Liver (tissue), 9 donors: ENCODE measurements around the gene MISFA. TPM values are rescaled to one million over a fixed set of nuclear protein-coding genes. Genes with fewer than 3 reads are reported as not detected.

Experiments
- DNase-seq: peaks from one replicate; pipeline ENCODE4 v3.0.0-alpha.2; 2017; ENCODE audit warnings: low spot score
- H3K27ac ChIP-seq, 2 donors: one replicate each; pipeline ENCODE4 v1.7.0; 2013; ENCODE audit warnings: inconsistent platforms in 2 of 2, low read length in 2 of 2, control low read depth in 1 of 2, low read depth in 1 of 2, mild to moderate bottlenecking in 1 of 2
- H3K27me3 ChIP-seq, 4 donors: one replicate each; pipeline versions ENCODE4 v1.6.1 to v1.7.0; 2013; ENCODE audit warnings: low read length in 3 of 4, inconsistent platforms in 1 of 4, mild to moderate bottlenecking in 1 of 4, moderate library complexity in 1 of 4; ENCODE audit not compliant: control insufficient read depth in 4 of 4, insufficient read depth in 4 of 4
- H3K36me3 ChIP-seq, 4 donors: one replicate each; pipeline versions ENCODE4 v1.6.1 to v1.7.0; 2013; ENCODE audit warnings: low read length in 3 of 4, mild to moderate bottlenecking in 3 of 4, low read depth in 1 of 4, moderate library complexity in 1 of 4; ENCODE audit not compliant: control insufficient read depth in 4 of 4, insufficient read depth in 3 of 4
- H3K4me1 ChIP-seq, 4 donors: one replicate each; pipeline versions ENCODE4 v1.6.1 to v1.7.0; 2013; ENCODE audit warnings: low read length in 3 of 4, mild to moderate bottlenecking in 3 of 4, moderate library complexity in 1 of 4; ENCODE audit not compliant: control insufficient read depth in 4 of 4, insufficient read depth in 4 of 4
- H3K4me3 ChIP-seq, 3 donors: one replicate each; pipeline versions ENCODE4 v1.6.1 to v1.7.0; 2013; ENCODE audit warnings: low read length in 3 of 3, control low read depth in 1 of 3, low read depth in 1 of 3, mild to moderate bottlenecking in 1 of 3
- H3K9ac ChIP-seq, 2 donors: one replicate each; pipeline ENCODE4 v1.7.0; 2013; ENCODE audit warnings: low read length in 2 of 2, mild to moderate bottlenecking in 2 of 2, moderate library complexity in 2 of 2, control low read depth in 1 of 2, low read depth in 1 of 2
- H3K9me3 ChIP-seq, 4 donors: one replicate each; pipeline versions ENCODE4 v1.6.1 to v1.7.0; 2013; ENCODE audit warnings: low read length in 3 of 4; ENCODE audit not compliant: control insufficient read depth in 4 of 4
- ATF3 ChIP-seq: IDR thresholded peaks from 2 replicates; pipeline ENCODE4 v1.6.1; 2016; ENCODE audit warnings: antibody characterized with exemption
- CTCF ChIP-seq: fragments of 150-350 bp; IDR thresholded peaks from 2 replicates; pipeline ENCODE4 v1.5.1; 2017; ENCODE audit warnings: improper control_type of control experiment, low read depth, low read length; ENCODE audit not compliant: missing input control
- EGR1 ChIP-seq, 2 donors: IDR thresholded peaks; 2 replicates each; pipeline ENCODE4 v1.6.1; 2016 to 2018; ENCODE audit warnings: antibody characterized with exemption in 2 of 2, low read depth in 2 of 2
- FOXA1 ChIP-seq: IDR thresholded peaks from 2 replicates; pipeline ENCODE4 v1.6.1; 2016; ENCODE audit warnings: antibody characterized with exemption
- FOXA2 ChIP-seq: IDR thresholded peaks from 2 replicates; pipeline ENCODE4 v1.6.1; 2016; ENCODE audit warnings: antibody characterized with exemption
- GABPA ChIP-seq, 2 donors: IDR thresholded peaks in 1 of 2; conservative IDR thresholded peaks in 1 of 2; 2 replicates each; pipeline ENCODE4 v1.6.1; 2016; ENCODE audit warnings: antibody characterized with exemption in 2 of 2, mild to moderate bottlenecking in 1 of 2, moderate library complexity in 1 of 2
- HNF4A ChIP-seq, 2 donors: conservative IDR thresholded peaks; 2 replicates each; pipeline ENCODE4 v1.6.1; 2016; ENCODE audit warnings: antibody characterized with exemption in 2 of 2, mild to moderate bottlenecking in 2 of 2
- JUND ChIP-seq, 2 donors: IDR thresholded peaks; 2 replicates each; pipeline ENCODE4 v1.6.1; 2016; ENCODE audit warnings: antibody characterized with exemption in 2 of 2
- MAX ChIP-seq: IDR thresholded peaks from 2 replicates; pipeline ENCODE4 v1.6.1; 2016; ENCODE audit warnings: antibody characterized with exemption
- NR2F2 ChIP-seq: IDR thresholded peaks from 2 replicates; pipeline ENCODE4 v1.6.1; 2016; ENCODE audit warnings: antibody characterized with exemption
- RAD21 ChIP-seq, 2 donors: IDR thresholded peaks; 2 replicates each; pipeline ENCODE4 v1.6.1; 2016; ENCODE audit warnings: antibody characterized with exemption in 2 of 2, mild to moderate bottlenecking in 2 of 2
- REST ChIP-seq: IDR thresholded peaks from 2 replicates; pipeline ENCODE4 v1.6.1; 2016; ENCODE audit warnings: antibody characterized with exemption, mild to moderate bottlenecking
- RXRA ChIP-seq, 2 donors: IDR thresholded peaks; 2 replicates each; pipeline ENCODE4 v1.6.1; 2017 to 2018; ENCODE audit warnings: antibody characterized with exemption in 2 of 2, mild to moderate bottlenecking in 1 of 2
- SP1 ChIP-seq: IDR thresholded peaks from 2 replicates; pipeline ENCODE4 v1.6.1; 2018; ENCODE audit warnings: antibody characterized with exemption, mild to moderate bottlenecking
- TAF1 ChIP-seq: conservative IDR thresholded peaks from 2 replicates; pipeline ENCODE4 v1.6.1; 2016; ENCODE audit warnings: antibody characterized with exemption, mild to moderate bottlenecking
- YY1 ChIP-seq: IDR thresholded peaks from 2 replicates; pipeline ENCODE4 v1.6.1; 2016; ENCODE audit warnings: antibody characterized with exemption, mild to moderate bottlenecking
- ZBTB33 ChIP-seq: IDR thresholded peaks from 2 replicates; pipeline ENCODE4 v1.6.1; 2016; ENCODE audit warnings: antibody characterized with exemption
- WGBS: extraction: QIAGEN DNeasy Blood & Tissue Kit; methylation state at CpG from one replicate; pipeline ENCODE4 v1.1.7; 2013; 5-methylcytosine and 5-hydroxymethylcytosine counted together
- polyA plus RNA-seq, 2 donors: library from polyadenylated mRNA; stranded (reverse) in 1 of 2; unstranded in 1 of 2; fragments of 200-250 nt in 1 of 2; fragments of >200 nt in 1 of 2; fragmentation: Nextera tagmentation in 1 of 2; extraction: Ambion mirVana in 1 of 2; gene quantifications; one replicate each; pipeline versions ENCODE4 v1.2.1 to v1.2.3, GENCODE V29; 2013 to 2015
- total RNA-seq, 2 donors: library from RNA; depleted of rRNA; stranded (reverse); fragments of >200 nt; gene quantifications; one replicate each; pipeline ENCODE4 v1.2.3, GENCODE V29; 2014
- donor health status: healthy.
- donor health status: healthy.
- donor health status: healthy.
- donor health status: healthy.
- donor health status: healthy.

The MISFA gene
- total and polyA plus RNA-seq, 4 donors, result 0.05 to 0.82 (median 0.08) TPM; not detected in 1

- Histone ChIP-seq H3K9ac (no peak overlapping the region), H3K4me3 (no peak overlapping the region), H3K4me1 (peaks cover 0 to under 1% (median 0%) of the 10 kb centered on the region in 4 donors), H3K27me3 (no peaks in the 10 kb centered on the region), H3K27ac (no peak overlapping the region), H3K9me3 (no peaks in the 10 kb centered on the region), H3K36me3 (peaks cover 0 to 2% (median 0%) of the 10 kb centered on the region in 4 donors)
- 79% methylated on average over 5 of the region's 5 CpGs for WGBS
- DNase-seq, result no peak
- TF ChIP-seq REST (no peak), YY1 (no peak), EGR1 (IDR thresholded peaks at IDR 0.05; ENCODE audit: low read depth in 2 of 2) (no peak), HNF4A (conservative IDR thresholded peaks at IDR 0.05) (no peak), MAX (no peak), ATF3 (no peak), RXRA (IDR thresholded peaks at IDR 0.05) (no peak), TAF1 (no peak), JUND (IDR thresholded peaks at IDR 0.05) (no peak), RAD21 (IDR thresholded peaks at IDR 0.05) (no peak), FOXA1 (no peak), CTCF (no peak), GABPA (IDR thresholded peaks at IDR 0.05 in 1 of 2, conservative IDR thresholded peaks at IDR 0.05 in 1 of 2) (no peak), SP1 (no peak), FOXA2 (no peak)
These were observed 4.4 kb upstream of the MISFA start for GRCh38 chr11:18594999-18595749.

- no peak for DNase-seq
- H3K27me3 ChIP-seq, result no peaks in the 10 kb centered on the region
- H3K27ac ChIP-seq, result no peak overlapping the region
- no peaks in the 10 kb centered on the region for H3K9me3 ChIP-seq
- no peaks in the 10 kb centered on the region for H3K4me1 ChIP-seq
- no peak overlapping the region for H3K4me3 ChIP-seq
- 99% methylated on average over 4 of the region's 4 CpGs for WGBS
- H3K9ac ChIP-seq, result no peak overlapping the region
- H3K36me3 ChIP-seq, result no peaks in the 10 kb centered on the region
- TF ChIP-seq MAX (no peak), YY1 (no peak), GABPA (IDR thresholded peaks at IDR 0.05 in 1 of 2, conservative IDR thresholded peaks at IDR 0.05 in 1 of 2) (no peak), RXRA (IDR thresholded peaks at IDR 0.05) (no peak), ZBTB33 (no peak), REST (no peak), EGR1 (IDR thresholded peaks at IDR 0.05; ENCODE audit: low read depth in 2 of 2) (no peak), HNF4A (conservative IDR thresholded peaks at IDR 0.05) (no peak), FOXA1 (no peak), RAD21 (IDR thresholded peaks at IDR 0.05) (no peak), SP1 (no peak), FOXA2 (no peak), NR2F2 (no peak), TAF1 (no peak)
These were observed 1.5 kb downstream of the MISFA start for GRCh38 chr11:18600915-18601569.
